SK-N-SH treated with all-trans-retinoic acid at 6 μM for 48 hours (cell line): ENCODE results near the gene FBXO31.

Experiments
- ATAC-seq: fragments of 200-7000 bp; cut with Tn5 transposase; 3 replicates; pipeline ENCODE4 v1.9.1; 2020; ENCODE audit warnings: mild to moderate bottlenecking, moderate library complexity
- ARNTL ChIP-seq: fragments of 450-650 bp; formaldehyde crosslinking; IDR thresholded peaks from 2 replicates; pipeline ENCODE4 v1.5.0; 2020; ENCODE audit warnings: low read depth, mild to moderate bottlenecking, moderate library complexity, borderline replicate concordance
- BACH2 ChIP-seq: fragments of 250-450 bp; sonication (Bioruptor Pico); IDR thresholded peaks from 2 replicates; pipeline ENCODE4 v1.9.0; 2021; ENCODE audit warnings: mild to moderate bottlenecking, borderline replicate concordance
- CSDC2 ChIP-seq: fragments of 250-450 bp; sonication (Bioruptor Pico); IDR thresholded peaks from 2 replicates; pipeline ENCODE4 v1.5.0; 2020; ENCODE audit warnings: mild to moderate bottlenecking, moderate library complexity
- GLIS3 ChIP-seq: fragments of 250-450 bp; sonication (Bioruptor Pico); IDR thresholded peaks from 2 replicates; pipeline ENCODE4 v1.5.0; 2020; ENCODE audit warnings: mild to moderate bottlenecking, moderate library complexity
- ISL1 ChIP-seq: fragments of 250-450 bp; sonication (Bioruptor Pico); IDR thresholded peaks from 2 replicates; pipeline ENCODE4 v2.1.2; 2022; ENCODE audit warnings: mild to moderate bottlenecking, moderate library complexity
- OSR1 ChIP-seq: fragments of 250-450 bp; sonication (Bioruptor Pico); IDR thresholded peaks from 2 replicates; pipeline ENCODE4 v1.8.0; 2022; ENCODE audit warnings: moderate library complexity, mild to moderate bottlenecking, inconsistent platforms
- PPARA ChIP-seq: fragments of 250-450 bp; sonication (Bioruptor Pico); IDR thresholded peaks from 2 replicates; pipeline ENCODE4 v1.5.0; 2020; ENCODE audit warnings: mild to moderate bottlenecking, borderline replicate concordance
- RARB ChIP-seq: fragments of 250-450 bp; sonication (Bioruptor Pico); IDR thresholded peaks from 2 replicates; pipeline ENCODE4 v1.8.0; 2021; ENCODE audit warnings: mild to moderate bottlenecking, moderate library complexity
- SNAI2 ChIP-seq: fragments of 250-450 bp; sonication (Bioruptor Pico); IDR thresholded peaks from 2 replicates; pipeline ENCODE4 v1.5.0; 2020; ENCODE audit warnings: mild to moderate bottlenecking, moderate library complexity
- TOX ChIP-seq: fragments of 250-450 bp; sonication (Bioruptor Pico); IDR thresholded peaks from 2 replicates; pipeline ENCODE4 v1.8.0; 2021; ENCODE audit warnings: mild to moderate bottlenecking, moderate library complexity, borderline replicate concordance
- ZC3H10 ChIP-seq: fragments of 250-450 bp; sonication (Bioruptor Pico); IDR thresholded peaks from 2 replicates; pipeline ENCODE4 v1.5.1; 2021; ENCODE audit warnings: mild to moderate bottlenecking, moderate library complexity
- ZFP3 ChIP-seq: fragments of 250-450 bp; sonication (Bioruptor Pico); IDR thresholded peaks from 2 replicates; pipeline ENCODE4 v1.5.0; 2020; ENCODE audit warnings: mild to moderate bottlenecking, moderate library complexity
- ZFP30 ChIP-seq: fragments of 450-650 bp; formaldehyde crosslinking; IDR thresholded peaks from 2 replicates; pipeline ENCODE4 v1.5.0; 2022; ENCODE audit warnings: mild to moderate bottlenecking, moderate library complexity
- ZNF565 ChIP-seq: fragments of 450-650 bp; formaldehyde crosslinking; conservative IDR thresholded peaks from 2 replicates; pipeline ENCODE4 v1.5.0; 2020; ENCODE audit warnings: low read depth, mild to moderate bottlenecking, moderate library complexity
- ZNF70 ChIP-seq: fragments of 450-650 bp; formaldehyde crosslinking; IDR thresholded peaks from 2 replicates; pipeline ENCODE4 v1.5.0; 2020; ENCODE audit warnings: mild to moderate bottlenecking, moderate library complexity
- ZNF8 ChIP-seq: fragments of 450-650 bp; formaldehyde crosslinking; IDR thresholded peaks from 2 replicates; pipeline ENCODE4 v1.5.0; 2020; ENCODE audit warnings: mild to moderate bottlenecking, moderate library complexity
- TF ChIP-seq, protein P1 (sequence below): fragments of 250-450 bp; sonication (Bioruptor Pico); IDR thresholded peaks from 2 replicates; pipeline ENCODE4 v1.5.1; 2021; ENCODE audit warnings: mild to moderate bottlenecking, moderate library complexity
- TF ChIP-seq, protein P2 (sequence below): fragments of 250-450 bp; sonication (Bioruptor Pico); IDR thresholded peaks from 2 replicates; pipeline ENCODE4 v1.5.0; 2020; ENCODE audit warnings: mild to moderate bottlenecking, moderate library complexity
- TF ChIP-seq, protein P3 (sequence below): fragments of 250-450 bp; sonication (Bioruptor Pico); IDR thresholded peaks from 2 replicates; pipeline ENCODE4 v1.8.0; 2021; ENCODE audit warnings: low read depth, mild to moderate bottlenecking, moderate library complexity, borderline replicate concordance
- TF ChIP-seq, protein P4 (sequence below): fragments of 250-450 bp; sonication (Bioruptor Pico); IDR thresholded peaks from 2 replicates; pipeline ENCODE4 v1.8.0; 2020; ENCODE audit warnings: mild to moderate bottlenecking, moderate library complexity, borderline replicate concordance
- TF ChIP-seq, protein P5 (sequence below): fragments of 250-450 bp; sonication (Bioruptor Pico); IDR thresholded peaks from 2 replicates; pipeline ENCODE4 v1.5.1; 2020; ENCODE audit warnings: low read depth, mild to moderate bottlenecking, moderate library complexity

Gene FBXO31

DNA sequence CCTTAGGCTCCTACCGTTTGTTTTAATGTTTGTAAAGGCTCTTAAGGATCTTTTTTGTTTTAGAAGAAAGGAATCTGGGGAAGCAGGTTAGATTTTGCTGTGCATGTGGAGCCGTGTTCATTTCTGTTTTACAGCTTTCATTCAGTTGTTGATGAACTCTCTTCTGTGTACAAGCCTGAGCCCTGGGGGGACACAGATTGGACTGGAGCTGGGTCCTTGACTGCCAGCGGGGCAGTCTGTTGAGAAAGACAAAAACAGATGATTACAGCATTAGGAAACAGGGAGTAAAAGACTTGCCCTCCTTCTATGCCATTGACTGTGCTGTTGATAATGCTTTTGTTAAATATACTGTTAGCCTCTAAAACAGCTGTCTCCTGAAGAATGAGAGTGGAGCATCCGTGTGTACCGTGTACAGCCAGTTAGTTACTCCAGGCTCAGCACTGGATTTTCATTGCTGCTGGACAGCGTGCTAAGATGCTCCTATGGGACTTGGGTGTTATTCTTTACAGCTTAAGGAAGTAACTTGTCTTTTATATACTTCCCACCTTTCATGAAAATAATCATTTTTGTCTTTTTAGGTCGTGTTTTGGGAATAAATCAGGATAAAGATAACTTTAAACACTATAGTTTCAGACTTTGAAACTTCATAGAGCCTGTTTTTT lies 11.7 kb upstream of the FBXO31 start:
- TF ChIP-seq BACH2 (CRISPR knock-in tag), result no peak
- TF ChIP-seq ARNTL (CRISPR knock-in tag), result no peak
- no peak for TF ChIP-seq CSDC2 (CRISPR knock-in tag)
- TF ChIP-seq, protein P1, sequence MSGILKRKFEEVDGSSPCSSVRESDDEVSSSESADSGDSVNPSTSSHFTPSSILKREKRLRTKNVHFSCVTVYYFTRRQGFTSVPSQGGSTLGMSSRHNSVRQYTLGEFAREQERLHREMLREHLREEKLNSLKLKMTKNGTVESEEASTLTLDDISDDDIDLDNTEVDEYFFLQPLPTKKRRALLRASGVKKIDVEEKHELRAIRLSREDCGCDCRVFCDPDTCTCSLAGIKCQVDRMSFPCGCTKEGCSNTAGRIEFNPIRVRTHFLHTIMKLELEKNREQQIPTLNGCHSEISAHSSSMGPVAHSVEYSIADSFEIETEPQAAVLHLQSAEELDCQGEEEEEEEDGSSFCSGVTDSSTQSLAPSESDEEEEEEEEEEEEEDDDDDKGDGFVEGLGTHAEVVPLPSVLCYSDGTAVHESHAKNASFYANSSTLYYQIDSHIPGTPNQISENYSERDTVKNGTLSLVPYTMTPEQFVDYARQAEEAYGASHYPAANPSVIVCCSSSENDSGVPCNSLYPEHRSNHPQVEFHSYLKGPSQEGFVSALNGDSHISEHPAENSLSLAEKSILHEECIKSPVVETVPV (CRISPR knock-in tag), result no peak
- TF ChIP-seq ZFP30, result no peak
- no peak for TF ChIP-seq SNAI2 (CRISPR knock-in tag)
- TF ChIP-seq, protein P2, sequence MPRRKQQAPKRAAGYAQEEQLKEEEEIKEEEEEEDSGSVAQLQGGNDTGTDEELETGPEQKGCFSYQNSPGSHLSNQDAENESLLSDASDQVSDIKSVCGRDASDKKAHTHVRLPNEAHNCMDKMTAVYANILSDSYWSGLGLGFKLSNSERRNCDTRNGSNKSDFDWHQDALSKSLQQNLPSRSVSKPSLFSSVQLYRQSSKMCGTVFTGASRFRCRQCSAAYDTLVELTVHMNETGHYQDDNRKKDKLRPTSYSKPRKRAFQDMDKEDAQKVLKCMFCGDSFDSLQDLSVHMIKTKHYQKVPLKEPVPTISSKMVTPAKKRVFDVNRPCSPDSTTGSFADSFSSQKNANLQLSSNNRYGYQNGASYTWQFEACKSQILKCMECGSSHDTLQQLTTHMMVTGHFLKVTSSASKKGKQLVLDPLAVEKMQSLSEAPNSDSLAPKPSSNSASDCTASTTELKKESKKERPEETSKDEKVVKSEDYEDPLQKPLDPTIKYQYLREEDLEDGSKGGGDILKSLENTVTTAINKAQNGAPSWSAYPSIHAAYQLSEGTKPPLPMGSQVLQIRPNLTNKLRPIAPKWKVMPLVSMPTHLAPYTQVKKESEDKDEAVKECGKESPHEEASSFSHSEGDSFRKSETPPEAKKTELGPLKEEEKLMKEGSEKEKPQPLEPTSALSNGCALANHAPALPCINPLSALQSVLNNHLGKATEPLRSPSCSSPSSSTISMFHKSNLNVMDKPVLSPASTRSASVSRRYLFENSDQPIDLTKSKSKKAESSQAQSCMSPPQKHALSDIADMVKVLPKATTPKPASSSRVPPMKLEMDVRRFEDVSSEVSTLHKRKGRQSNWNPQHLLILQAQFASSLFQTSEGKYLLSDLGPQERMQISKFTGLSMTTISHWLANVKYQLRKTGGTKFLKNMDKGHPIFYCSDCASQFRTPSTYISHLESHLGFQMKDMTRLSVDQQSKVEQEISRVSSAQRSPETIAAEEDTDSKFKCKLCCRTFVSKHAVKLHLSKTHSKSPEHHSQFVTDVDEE (CRISPR knock-in tag), result no peak
- TF ChIP-seq ZFP3 (CRISPR knock-in tag), result no peak
- TF ChIP-seq RARB (CRISPR knock-in tag), result no peak
- no peak for TF ChIP-seq ZNF70 (CRISPR knock-in tag)
- no peak for TF ChIP-seq GLIS3 (CRISPR knock-in tag)
- TF ChIP-seq, protein P3, sequence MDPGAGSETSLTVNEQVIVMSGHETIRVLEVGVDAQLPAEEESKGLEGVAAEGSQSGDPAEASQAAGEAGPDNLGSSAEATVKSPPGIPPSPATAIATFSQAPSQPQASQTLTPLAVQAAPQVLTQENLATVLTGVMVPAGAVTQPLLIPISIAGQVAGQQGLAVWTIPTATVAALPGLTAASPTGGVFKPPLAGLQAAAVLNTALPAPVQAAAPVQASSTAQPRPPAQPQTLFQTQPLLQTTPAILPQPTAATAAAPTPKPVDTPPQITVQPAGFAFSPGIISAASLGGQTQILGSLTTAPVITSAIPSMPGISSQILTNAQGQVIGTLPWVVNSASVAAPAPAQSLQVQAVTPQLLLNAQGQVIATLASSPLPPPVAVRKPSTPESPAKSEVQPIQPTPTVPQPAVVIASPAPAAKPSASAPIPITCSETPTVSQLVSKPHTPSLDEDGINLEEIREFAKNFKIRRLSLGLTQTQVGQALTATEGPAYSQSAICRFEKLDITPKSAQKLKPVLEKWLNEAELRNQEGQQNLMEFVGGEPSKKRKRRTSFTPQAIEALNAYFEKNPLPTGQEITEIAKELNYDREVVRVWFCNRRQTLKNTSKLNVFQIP, result no peak
- TF ChIP-seq, protein P4, sequence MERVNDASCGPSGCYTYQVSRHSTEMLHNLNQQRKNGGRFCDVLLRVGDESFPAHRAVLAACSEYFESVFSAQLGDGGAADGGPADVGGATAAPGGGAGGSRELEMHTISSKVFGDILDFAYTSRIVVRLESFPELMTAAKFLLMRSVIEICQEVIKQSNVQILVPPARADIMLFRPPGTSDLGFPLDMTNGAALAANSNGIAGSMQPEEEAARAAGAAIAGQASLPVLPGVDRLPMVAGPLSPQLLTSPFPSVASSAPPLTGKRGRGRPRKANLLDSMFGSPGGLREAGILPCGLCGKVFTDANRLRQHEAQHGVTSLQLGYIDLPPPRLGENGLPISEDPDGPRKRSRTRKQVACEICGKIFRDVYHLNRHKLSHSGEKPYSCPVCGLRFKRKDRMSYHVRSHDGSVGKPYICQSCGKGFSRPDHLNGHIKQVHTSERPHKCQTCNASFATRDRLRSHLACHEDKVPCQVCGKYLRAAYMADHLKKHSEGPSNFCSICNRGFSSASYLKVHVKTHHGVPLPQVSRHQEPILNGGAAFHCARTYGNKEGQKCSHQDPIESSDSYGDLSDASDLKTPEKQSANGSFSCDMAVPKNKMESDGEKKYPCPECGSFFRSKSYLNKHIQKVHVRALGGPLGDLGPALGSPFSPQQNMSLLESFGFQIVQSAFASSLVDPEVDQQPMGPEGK (CRISPR knock-in tag), result no peak
- no peak for TF ChIP-seq TOX (CRISPR knock-in tag)
- TF ChIP-seq, protein P5, sequence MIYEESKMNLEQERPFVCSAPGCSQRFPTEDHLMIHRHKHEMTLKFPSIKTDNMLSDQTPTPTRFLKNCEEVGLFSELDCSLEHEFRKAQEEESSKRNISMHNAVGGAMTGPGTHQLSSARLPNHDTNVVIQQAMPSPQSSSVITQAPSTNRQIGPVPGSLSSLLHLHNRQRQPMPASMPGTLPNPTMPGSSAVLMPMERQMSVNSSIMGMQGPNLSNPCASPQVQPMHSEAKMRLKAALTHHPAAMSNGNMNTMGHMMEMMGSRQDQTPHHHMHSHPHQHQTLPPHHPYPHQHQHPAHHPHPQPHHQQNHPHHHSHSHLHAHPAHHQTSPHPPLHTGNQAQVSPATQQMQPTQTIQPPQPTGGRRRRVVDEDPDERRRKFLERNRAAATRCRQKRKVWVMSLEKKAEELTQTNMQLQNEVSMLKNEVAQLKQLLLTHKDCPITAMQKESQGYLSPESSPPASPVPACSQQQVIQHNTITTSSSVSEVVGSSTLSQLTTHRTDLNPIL (CRISPR knock-in tag), result no peak
- ATAC-seq, result no peak

DNA sequence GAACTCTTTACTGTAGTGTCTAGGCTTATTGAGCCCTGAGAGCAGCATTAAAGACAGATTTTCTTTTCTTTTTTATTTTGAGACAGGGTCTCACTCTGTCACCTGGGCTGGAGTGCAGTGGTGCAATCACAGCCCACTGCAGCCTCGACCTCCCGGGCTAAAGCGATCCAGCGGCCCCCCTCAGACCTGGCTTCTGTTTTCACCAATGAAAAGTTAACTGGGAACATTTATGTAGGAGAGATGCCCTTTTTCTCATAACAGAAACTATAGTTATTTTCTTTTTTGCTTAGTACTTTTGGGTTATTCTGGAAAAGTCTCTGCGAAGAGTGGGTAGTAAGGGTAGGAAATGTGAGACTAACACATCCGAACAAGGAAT lies 10.1 kb upstream of the FBXO31 start:
- no peak for ATAC-seq
- TF ChIP-seq ZC3H10 (CRISPR knock-in tag), result no peak
- TF ChIP-seq PPARA (CRISPR knock-in tag), result no peak
- no peak for TF ChIP-seq ZNF565
- no peak for TF ChIP-seq SNAI2 (CRISPR knock-in tag)
- no peak for TF ChIP-seq BACH2 (CRISPR knock-in tag)
- TF ChIP-seq, protein P3, result no peak
- TF ChIP-seq ZNF8 (CRISPR knock-in tag), result no peak
- TF ChIP-seq, protein P4 (CRISPR knock-in tag), result no peak
- TF ChIP-seq TOX (CRISPR knock-in tag), result no peak
- TF ChIP-seq, protein P5 (CRISPR knock-in tag), result no peak
- TF ChIP-seq ZNF70 (CRISPR knock-in tag), result no peak
- TF ChIP-seq ZFP3 (CRISPR knock-in tag), result no peak
- no peak for TF ChIP-seq RARB (CRISPR knock-in tag)
- no peak for TF ChIP-seq ZFP30
- no peak for TF ChIP-seq GLIS3 (CRISPR knock-in tag)
- no peak for TF ChIP-seq ISL1 (CRISPR knock-in tag)
- no peak for TF ChIP-seq OSR1 (CRISPR knock-in tag)
